ENCODE measurements around the gene CAMK1D. TPM values are rescaled to one million over a fixed set of nuclear protein-coding genes. Genes with fewer than 3 reads are reported as not detected.

Gene CAMK1D
- total and polyA plus RNA-seq, 11 donors, result 1.4 to 16.0 (median 2.5) TPM

DNA sequence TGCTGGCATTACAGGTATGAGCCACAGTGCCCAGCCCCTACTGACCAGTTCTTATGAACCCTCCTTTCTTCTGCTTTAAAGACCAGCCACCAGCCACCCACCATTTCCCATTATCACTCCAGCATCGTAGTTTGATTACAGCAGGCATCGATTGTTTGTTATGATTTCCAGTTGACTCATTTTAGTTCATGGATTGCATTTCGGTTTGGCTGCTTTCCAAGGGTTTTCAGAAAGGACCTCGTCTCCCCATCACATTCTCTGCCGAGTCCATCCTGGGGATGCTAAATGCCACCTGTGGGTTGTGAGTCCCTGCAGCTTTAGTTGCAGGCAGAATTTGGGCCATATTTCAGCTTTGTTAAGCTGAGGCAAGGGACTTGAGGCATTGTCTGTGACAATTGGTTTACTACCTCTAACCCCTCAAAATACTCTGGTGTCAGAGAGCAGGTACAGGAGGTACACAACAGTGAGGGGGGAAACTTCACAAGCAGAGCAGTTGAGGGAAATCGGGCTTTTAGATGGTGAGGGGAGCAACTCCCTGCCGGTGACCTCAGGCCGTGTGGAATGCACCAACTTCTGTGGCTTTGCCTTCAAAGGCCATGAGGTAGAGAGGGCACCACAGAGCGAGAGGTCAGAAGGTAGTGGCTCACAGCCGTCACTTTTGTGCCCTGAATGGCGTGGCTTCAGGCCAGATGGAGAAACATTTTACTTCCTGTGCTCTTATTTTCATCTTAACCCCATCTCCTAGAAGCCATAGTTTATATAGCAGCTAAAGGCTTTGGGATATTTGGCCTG, 448.3 kb downstream of the CAMK1D start:
- 80 to 85% (median 82%) methylated on average over 11 of the region's 11 CpGs for WGBS, 4 donors
- Histone ChIP-seq H3K36me3 (peaks cover 0 to 4% (median 0%) of the 10 kb centered on the region in 9 donors), H3K27me3 (no peaks in the 10 kb centered on the region), H3K4me1 (peaks cover 0 to 3% (median 0%) of the 10 kb centered on the region in 12 donors), H3K27ac (no peak overlapping the region), H3K4me3 (no peak overlapping the region), H3K9me3 (peaks cover 0 to under 1% (median 0%) of the 10 kb centered on the region in 12 donors)
- ATAC-seq (no peak), DNase-seq (no peak)
- intact Hi-C loops (cut with DNase I), result no loop called here
- TF ChIP-seq POLR2A (IDR thresholded peaks at IDR 0.05), result no peak
- TF ChIP-seq, protein P1, sequence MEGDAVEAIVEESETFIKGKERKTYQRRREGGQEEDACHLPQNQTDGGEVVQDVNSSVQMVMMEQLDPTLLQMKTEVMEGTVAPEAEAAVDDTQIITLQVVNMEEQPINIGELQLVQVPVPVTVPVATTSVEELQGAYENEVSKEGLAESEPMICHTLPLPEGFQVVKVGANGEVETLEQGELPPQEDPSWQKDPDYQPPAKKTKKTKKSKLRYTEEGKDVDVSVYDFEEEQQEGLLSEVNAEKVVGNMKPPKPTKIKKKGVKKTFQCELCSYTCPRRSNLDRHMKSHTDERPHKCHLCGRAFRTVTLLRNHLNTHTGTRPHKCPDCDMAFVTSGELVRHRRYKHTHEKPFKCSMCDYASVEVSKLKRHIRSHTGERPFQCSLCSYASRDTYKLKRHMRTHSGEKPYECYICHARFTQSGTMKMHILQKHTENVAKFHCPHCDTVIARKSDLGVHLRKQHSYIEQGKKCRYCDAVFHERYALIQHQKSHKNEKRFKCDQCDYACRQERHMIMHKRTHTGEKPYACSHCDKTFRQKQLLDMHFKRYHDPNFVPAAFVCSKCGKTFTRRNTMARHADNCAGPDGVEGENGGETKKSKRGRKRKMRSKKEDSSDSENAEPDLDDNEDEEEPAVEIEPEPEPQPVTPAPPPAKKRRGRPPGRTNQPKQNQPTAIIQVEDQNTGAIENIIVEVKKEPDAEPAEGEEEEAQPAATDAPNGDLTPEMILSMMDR (IDR thresholded peaks at IDR 0.05), result no peak

GRCh38 chr10:12799144-12799543, 449.8 kb downstream of the CAMK1D start:
- no peak for TF ChIP-seq POLR2A (IDR thresholded peaks at IDR 0.05)
- TF ChIP-seq, protein P1 (IDR thresholded peaks at IDR 0.05), result no peak
- Histone ChIP-seq H3K9me3 (no peaks in the 10 kb centered on the region), H3K4me1 (peaks cover 0 to 3% (median 0%) of the 10 kb centered on the region in 12 donors), H3K27me3 (no peaks in the 10 kb centered on the region), H3K36me3 (peaks cover 0 to 4% (median 0%) of the 10 kb centered on the region in 9 donors), H3K4me3 (no peak overlapping the region), H3K27ac (no peak overlapping the region)
- DNase-seq, result no peak
- WGBS, 4 donors, result 91 to 94% (median 92%) methylated on average over 12 of the region's 12 CpGs
- no peak for ATAC-seq
- intact Hi-C loops (cut with DNase I), result no loop called here

GRCh38 chr10:12799714-12800113, 450.4 kb downstream of the CAMK1D start:
- Histone ChIP-seq H3K36me3 (peaks cover 0 to 4% (median 0%) of the 10 kb centered on the region in 9 donors), H3K4me3 (no peak overlapping the region), H3K4me1 (peaks cover 0 to 3% (median 0%) of the 10 kb centered on the region in 12 donors), H3K9me3 (no peaks in the 10 kb centered on the region), H3K27ac (no peak overlapping the region), H3K27me3 (no peaks in the 10 kb centered on the region)
- TF ChIP-seq, protein P1 (IDR thresholded peaks at IDR 0.05), result no peak
- TF ChIP-seq POLR2A (IDR thresholded peaks at IDR 0.05), result no peak
- ATAC-seq (no peak), DNase-seq (no peak)
- intact Hi-C loops (cut with DNase I), result no loop called here
- WGBS, 4 donors, result 76 to 83% (median 79%) methylated on average over 5 of the region's 5 CpGs

GRCh38 chr10:12800302-12800701, 451.0 kb downstream of the CAMK1D start:
- intact Hi-C loops (cut with DNase I), result no loop called here
- H3K9me3 ChIP-seq, result no peaks in the 10 kb centered on the region
- no peak overlapping the region for H3K27ac ChIP-seq
- no peak overlapping the region for H3K4me3 ChIP-seq
- H3K27me3 ChIP-seq, result no peaks in the 10 kb centered on the region
- TF ChIP-seq, protein P1 (IDR thresholded peaks at IDR 0.05), result no peak
- TF ChIP-seq POLR2A (IDR thresholded peaks at IDR 0.05), result no peak
- no peak for DNase-seq
- H3K4me1 ChIP-seq, result peaks cover 0 to 2% (median 0%) of the 10 kb centered on the region in 12 donors
- H3K36me3 ChIP-seq, result peaks cover 0 to 4% (median 0%) of the 10 kb centered on the region in 9 donors
- 80 to 93% (median 85%) methylated on average over 4 of the region's 4 CpGs for WGBS, 4 donors
- ATAC-seq, result no peak

Measured in heart left ventricle (tissue), 16 donors.